GM15510 (cell line): Measurements from ENCODE around the gene ZFHX2.

Source experiments
- POLR2A ChIP-seq: IDR thresholded peaks from 3 replicates; pipeline ENCODE4 v1.6.1; 2011; ENCODE audit warnings: borderline replicate concordance; ENCODE audit not compliant: insufficient read length; ENCODE audit errors: extremely low read depth

Gene ZFHX2

DNA sequence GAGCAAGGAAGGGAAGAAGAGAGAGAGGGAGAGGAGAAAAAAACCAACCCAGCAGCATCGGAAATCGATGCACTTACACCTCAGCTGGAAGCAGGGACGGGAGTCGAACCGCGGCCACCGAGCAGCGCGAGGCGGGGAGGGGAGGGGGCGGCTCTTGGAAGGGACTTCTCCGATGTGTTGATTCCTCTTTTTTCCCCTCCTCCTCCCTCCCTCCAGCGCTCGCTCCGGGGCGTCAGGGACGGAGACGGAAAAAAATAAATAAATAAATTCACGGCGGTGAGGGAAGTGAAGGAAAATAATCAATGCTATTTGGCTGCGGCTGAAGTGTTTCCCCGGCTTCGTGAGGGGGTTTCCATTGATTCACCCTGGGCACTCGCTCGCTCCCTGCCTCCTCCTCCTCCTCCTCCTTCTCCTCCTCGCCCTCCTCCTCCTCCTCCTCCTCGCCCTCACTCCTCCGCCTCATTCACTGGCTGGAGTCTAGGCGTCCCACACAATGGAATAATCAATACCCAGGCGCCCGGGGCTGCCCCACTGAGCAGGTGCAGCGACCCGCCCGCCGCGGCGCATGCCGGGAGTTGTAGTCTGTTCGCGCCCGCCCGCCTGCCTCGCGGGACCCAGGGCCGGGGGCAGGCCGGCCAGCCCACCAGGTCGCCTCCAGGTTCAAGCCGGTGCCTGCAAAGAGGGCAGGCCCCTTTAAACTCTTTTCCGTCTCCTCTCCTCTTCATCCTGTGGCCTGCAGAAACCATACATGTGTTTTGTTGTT is at the start of gene ZFHX2:
Gene ZFHX2, minus strand, starts transcription at position 500 of the 763 bp plus-strand sequence. CDS start 16,440 bp downstream, outside the sequence.
- TF ChIP-seq POLR2A = peak; percentile 53

DNA sequence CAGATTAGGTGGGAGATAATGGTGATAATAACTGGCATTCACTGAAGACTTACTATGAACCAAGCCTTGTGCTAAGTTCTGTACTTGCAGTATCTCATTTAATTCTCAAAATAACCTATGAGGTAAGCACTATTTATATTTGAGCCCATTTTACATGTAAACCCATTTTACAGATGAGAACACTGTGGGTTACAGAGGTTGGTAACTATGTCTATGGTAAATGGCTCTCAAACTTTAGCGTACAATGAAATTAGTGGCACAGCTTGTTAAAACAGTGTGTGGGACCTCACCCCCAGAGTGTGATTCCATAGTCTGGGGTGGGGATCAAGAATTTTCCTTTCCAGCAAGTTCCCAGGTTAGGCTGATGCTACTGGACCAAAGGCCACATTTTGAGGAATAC is 49.2 kb upstream of the ZFHX2 start:
- no peak for TF ChIP-seq POLR2A

DNA sequence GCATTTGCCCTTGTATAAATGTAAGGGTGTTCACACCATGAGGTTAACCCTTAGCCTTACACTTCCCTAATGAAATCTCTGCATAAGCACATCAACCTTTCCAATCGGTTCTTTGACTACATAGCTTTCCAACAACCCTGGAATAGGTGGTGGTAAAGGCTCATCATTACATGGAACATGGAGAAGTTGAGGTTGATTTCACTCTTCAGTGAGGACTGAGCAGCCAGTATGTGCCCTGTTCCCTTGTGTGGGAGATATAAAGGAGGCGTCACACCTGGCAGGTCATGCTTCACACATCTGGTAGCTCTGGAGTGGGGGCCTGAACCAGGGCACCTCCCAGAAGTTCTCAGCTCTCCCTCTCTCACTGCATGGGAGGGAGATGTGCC is 48.8 kb upstream of the ZFHX2 start:
- TF ChIP-seq POLR2A = no peak

DNA sequence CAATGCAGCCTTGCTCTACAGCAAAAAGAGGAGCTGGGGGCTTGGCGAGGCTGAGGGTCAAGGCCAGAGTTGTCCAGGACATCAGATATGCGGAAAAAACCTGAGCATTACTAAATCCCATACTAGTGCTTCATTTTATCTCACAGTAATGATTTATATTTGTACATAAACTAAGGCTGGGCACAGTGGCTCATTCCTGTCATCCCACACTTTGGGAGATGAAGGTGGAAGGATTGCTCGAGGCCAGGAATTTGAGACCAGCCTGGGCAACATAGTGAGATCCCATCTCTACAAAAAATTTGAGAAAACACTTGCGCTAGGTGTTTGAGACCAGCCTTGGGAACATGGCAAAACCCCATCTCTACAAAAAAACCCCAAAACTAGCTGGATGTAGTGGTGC is 38.6 kb upstream of the ZFHX2 start:
- no peak for TF ChIP-seq POLR2A

DNA sequence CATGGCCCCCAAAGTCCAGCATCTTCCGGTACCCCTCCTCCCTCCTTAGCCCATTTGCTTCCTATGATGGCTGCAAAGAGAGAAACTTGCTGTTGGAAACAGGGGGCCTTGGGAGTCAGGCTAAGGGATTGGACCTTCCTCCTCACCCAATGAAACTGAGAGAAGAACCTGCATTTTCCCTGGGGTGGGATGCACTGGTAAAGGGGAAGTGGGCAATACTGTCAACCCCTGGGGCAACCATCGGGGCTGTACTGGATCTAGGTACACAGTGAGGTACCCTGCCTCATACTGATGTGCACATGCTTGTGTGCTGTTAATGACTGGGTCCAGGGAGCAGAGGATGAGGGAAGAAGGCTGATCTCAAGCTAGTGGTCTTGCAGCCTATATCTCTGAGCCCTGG is 38.0 kb upstream of the ZFHX2 start:
- TF ChIP-seq POLR2A = no peak

DNA sequence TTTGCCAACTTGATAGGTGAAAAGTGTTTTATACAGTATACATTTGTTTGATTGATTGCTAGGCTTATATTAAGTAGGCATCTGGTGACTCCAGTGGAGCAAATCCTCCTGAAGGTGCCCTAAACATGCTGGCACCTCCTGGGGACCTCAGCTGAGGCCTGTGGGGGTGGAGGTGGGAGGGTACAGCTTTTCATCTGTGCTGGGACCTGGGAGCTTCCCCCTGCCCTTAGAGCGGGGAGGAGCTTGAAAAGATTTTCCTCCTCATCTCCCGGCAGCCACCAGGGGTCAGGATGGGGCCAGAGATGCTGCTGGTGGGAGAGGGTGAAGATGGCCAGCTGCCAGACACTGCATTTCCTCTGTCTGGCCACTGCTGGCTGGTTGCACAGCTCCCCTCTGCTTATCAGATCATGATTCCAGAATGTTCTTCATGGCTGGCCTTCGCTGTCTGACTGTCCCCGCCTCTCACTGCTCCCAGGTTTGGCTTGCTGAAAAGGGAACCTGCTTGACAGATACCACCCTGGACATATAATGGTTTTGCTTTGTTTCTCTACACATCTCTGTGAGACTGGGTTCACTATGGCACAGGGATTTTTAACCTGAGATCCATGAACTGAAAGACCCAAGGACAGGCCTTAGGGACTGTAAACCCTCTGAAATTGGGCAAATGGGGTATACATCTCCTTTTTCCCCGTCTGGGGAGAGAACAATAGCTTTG is 37.5 kb upstream of the ZFHX2 start:
- TF ChIP-seq POLR2A = no peak

DNA sequence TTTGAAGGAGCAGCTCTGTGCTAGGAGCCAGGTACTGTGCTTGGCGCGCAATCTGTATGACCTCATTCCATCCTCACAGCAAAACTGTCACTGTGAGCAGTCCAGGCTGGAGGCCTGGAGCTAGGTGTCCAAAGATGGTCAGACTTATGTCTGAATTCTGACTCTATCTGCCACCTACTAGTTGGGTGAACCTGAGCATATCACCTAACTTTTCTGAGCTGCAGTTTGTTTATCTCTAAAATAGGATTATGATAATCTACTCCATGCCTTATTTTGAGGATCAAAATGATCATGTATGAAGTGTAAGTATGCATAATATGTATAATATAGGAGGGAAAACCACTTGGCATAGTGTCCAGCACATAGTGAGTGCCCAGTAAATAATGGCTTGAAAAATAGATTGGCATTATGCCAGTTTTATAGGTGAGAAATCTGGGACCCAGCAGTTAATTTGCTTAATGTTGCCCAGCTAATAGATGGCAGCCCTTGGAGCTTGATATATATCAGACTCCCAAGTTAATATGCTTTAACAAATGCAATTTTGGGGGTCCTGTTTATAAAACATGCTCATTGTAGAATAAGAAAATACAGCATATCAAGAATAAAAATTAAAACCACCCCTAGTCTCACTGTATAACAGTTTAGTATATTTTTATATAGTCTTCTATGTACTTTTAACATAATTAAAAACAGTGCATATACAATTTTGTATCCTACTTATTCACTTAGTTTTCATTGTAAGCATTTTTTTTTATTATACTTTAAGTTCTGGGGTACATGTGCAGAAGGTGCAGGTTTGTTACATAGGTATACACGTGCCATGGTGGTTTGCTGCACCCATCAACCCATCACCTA is 31.6 kb upstream of the ZFHX2 start:
- TF ChIP-seq POLR2A = no peak

DNA sequence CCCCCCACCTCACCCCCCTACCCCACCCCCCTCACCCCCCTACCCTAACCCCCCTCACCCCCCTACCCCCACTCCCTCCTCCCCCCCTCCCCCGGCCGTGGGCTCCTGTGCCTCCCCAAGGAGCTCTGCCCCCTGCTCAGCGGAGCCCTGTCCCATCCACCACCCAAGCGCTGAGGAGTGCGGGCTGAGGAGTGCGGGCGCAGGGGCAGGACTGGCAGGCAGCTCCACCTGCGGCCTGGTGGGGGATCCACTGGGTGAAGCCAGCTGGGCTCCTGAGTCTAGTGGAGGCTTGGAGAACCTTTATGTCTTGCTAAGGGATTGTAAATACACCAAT is 29.4 kb upstream of the ZFHX2 start:
- no peak for TF ChIP-seq POLR2A

DNA sequence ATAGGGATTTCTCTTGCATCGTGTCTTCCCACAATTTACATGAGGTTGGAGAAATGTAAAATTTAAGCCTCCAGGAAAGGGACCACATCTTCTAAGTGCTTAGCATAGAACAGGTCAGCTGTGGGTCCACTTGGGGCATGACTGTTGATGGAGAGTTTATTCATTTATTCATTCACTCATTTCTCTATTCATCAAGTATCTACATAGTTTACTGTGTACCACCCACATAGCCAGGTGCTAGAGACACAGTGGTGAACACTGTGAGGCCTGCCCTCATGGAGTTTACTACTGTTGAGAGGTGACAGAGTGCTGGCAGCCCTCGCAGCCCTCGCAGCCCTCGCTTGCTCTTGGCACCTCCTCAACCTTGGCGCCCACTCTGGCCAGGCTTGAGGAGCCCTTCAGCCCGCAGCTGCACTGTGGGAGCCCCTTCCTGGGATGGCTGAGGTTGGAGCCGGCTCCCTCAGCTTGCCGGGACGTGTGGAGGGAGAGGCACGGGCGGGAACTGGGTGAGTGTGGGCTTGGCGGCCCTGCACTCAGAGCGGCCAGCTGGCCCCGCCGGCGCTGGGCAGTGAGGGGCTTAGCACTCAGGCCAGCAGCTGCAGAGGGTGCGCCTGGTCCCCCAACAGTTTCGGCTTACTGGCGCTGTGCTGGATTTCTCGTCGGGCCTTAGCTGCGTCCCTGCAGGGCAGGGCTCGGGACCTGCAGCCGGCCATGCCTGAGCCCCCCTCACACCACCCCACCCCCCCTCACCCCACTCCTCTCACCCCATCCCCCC is 28.8 kb upstream of the ZFHX2 start:
- no peak for TF ChIP-seq POLR2A

DNA sequence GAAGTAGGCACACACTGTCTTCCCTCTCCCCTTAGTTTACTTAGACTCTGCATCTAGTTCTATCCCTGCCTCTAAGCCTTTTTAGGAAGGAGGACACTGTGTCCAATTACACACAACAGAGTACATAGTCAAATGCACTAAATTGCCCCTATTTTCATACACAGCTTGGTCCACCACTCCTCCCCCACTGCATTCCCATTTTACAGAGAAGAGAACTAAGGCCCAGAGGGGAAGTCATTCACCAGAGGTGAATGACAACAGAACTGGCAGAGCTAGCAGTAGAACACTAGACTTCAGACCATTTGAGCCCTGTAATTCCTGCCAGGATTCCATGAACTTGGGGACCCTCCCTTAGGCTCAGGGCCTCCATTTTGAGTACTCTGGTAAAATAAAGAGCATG is 28.2 kb upstream of the ZFHX2 start:
- TF ChIP-seq POLR2A = no peak

DNA sequence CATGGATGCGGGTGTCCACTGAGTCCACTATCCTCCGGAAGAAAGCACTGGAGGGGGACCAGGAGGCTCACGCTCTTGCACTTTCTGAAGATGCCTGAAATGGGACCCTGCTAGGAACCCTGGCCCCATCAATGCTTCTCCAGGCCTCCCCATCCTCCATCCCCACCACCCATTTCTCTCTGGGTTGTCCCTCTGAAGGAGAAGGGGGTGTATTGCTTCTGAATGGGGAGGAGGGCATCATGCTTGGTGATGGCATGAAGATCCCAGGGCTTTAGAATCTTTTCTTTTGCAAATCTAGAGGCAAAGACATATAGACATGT is 27.7 kb upstream of the ZFHX2 start:
- no peak for TF ChIP-seq POLR2A

DNA sequence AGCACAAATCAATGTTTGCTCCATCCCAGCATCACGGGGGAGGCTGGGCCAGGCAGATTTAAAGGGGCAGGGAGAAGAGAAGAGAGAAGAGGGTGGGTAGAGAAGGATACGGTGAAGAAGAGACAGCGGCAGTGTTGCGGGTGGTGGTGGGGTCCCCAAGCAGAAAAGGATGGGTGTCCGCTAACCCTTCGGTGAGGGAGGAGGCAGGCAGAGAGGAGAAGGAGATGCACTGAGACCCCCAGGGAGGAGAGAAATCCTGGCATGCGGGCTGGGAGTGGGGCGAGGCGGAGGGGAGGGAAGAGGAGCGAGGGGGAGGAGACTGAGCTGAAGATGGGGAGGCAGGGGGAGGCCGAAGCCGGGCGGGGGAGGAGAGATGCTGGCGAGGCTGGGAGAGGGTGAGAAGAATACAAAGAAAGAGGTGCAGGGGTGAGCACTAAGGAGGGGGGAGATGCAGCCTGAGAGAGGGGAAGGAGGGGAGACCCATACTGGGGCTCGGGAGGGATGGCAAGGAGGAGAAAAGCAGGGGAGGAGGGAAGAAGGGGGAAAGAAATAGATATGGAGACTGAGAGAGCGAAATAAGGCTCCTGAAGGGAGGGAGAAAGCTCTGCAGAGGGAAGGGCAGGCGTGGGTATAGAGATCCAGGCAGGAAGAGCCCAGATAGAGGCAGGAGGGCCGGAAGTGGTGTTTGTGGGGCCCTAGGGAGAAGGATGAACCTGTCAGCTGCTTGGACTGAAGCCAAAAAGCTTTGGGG is 27.2 kb upstream of the ZFHX2 start, which contains the start of gene JPH4:
Gene JPH4, minus strand, starts transcription at position 231 of the 751 bp plus-strand sequence. CDS start 1,337 bp downstream, outside the sequence.
- no peak for TF ChIP-seq POLR2A

DNA sequence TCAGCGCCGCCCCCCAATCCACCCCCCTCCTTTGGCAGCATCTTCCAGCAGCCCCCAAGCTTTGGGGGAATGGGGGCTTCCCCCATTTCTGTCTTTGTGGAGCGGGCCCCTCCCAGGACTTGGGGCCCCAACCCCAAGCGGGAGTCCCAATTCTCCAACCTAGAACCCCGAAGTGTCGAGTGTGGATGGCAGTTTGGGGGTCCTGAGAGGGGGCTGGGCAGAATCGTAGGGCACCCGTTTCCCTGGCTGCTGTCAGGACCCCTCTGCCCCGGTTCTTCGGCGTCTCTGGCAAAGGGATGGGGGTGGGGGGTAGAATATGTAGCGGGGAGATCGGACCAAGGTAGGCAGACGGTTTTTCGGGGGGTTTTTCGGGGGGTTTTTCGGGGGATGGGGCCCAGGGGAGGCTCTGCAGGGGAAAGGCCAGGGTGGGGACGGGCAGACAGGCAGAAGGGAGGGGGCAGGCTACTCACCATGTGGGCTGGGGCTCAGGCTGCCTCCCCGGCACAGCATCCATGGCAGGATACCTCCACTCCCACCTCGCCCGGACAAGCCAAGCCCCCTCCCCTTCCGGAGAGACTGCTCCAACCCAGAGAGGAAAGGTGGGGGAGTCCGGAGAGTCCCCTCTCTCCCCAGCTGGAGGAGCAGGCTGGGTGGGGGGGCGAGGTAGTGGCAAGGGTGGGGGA is 26.3 kb upstream of the ZFHX2 start:
- no peak for TF ChIP-seq POLR2A

DNA sequence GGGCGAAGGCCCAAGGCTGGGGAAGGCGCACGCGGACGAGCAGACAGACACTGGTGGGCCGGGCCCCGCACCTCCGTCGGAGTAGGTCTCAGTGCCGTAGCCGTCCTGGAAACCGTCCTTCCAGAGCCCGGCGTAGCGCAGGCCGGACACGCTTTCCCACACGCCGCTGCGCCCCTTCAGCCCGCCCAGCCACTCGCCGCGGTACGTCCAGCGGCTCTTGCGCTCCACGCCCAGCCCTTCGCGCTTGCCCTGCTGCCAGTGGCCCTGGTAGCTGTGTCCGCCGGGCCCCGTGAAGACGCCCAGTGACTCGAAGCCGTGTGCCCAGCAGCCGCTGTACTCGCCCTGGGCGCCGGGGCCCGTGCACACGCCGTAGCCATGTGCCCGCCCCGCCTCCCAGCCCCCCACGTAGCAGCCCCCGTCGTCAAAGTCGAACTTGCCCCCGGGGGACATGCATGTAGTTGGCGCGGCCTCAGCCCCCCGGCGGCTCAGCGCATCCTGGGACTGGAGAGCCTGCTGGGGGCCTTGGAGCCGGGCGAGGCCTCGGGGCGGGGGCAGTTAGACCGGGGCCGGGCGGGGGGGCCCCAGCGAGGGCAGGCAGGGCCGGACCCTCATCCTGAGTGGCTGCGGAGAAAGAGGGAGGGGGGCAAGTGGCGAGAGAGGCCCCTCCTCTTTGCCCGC is 25.6 kb upstream of the ZFHX2 start:
- no peak for TF ChIP-seq POLR2A
